ENCODE data around the gene TRAP1.
A peak's percentile ranks its signal among the peaks of the same experiment; 100 is the strongest.
"Not testable (repeated sequence)": the region's sequence is repeated elsewhere in the genome, so short reads cannot be mapped to it uniquely, and the experiment has no call there.

The TRAP1 gene

DNA sequence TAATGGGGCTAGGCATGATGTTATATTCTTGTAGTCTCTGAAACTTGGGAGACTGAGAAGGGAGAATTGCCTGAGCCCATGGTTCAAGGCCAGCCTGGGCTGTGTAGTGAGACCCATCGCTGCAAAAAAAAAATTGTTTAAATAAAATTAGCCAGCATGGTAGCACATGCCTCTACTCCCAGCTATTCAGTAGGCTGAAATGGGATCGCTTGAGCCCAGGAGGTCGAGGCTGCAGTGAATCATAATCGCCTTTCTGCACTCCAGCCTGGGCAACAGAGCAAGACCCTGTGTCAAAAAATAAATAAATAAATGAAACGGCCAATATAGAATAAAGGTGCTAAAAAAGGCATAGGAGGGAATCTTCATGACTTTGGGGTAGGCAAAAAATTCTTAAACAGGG is 92.0 kb downstream of the TRAP1 start:
- Mint-ChIP-seq H3K4me3 (no peak overlapping the region), H3K27me3 (ENCODE audit: low read depth) (no peaks in the 10 kb centered on the region), H3K4me1 (ENCODE audit: low read depth) (peaks cover 15% of the 10 kb centered on the region), H3K9me3 (no peaks in the 10 kb centered on the region), H3K36me3 (ENCODE audit: low read depth) (no peaks in the 10 kb centered on the region), H3K27ac (no peak overlapping the region)

DNA sequence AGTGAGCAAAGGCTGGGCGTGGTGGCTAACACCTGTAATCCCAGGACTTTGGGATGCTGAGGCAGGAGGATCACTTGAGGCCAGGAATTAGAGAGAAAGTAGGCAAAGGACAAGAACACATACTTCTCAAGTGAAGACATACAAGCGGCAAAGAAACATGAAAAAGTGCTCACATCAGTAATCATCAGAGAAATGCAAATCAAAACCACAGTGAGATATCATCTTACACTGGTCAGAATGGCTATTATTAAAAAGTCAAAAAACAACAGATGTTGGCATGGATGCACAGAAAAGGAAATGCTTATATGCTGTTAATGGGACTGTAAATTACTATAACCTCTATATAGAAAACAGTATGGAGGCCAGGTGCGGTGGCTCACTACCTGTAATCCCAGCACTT is 93.7 kb downstream of the TRAP1 start:
- Mint-ChIP-seq H3K9me3 (no peaks in the 10 kb centered on the region), H3K27ac (no peak overlapping the region), H3K36me3 (ENCODE audit: low read depth) (no peaks in the 10 kb centered on the region), H3K4me3 (no peak overlapping the region), H3K27me3 (ENCODE audit: low read depth) (no peaks in the 10 kb centered on the region), H3K4me1 (ENCODE audit: low read depth) (peaks cover 18% of the 10 kb centered on the region)

DNA sequence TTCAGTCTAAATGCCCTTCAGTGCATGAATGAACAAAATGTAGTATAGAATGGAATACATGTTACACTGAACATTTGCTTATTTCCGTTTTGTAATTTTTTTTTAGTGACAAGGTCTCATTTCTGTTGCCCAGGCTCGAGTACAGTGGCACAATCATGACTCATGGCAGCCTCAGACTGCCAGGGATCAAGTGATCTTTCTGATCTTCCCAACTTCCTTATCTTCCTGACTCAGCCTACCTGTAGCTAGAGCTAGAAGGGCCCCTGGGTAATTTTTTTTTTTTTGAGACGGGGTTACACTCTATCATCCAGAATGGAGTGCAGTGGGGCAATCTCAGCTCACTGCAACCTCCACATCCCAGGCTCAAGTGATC is 98.6 kb downstream of the TRAP1 start:
- Mint-ChIP-seq H3K4me3 (no peak overlapping the region), H3K27ac (no peak overlapping the region), H3K36me3 (ENCODE audit: low read depth) (peaks cover 13% of the 10 kb centered on the region), H3K27me3 (ENCODE audit: low read depth) (no peaks in the 10 kb centered on the region), H3K9me3 (no peaks in the 10 kb centered on the region), H3K4me1 (ENCODE audit: low read depth) (peaks cover 19% of the 10 kb centered on the region)

DNA sequence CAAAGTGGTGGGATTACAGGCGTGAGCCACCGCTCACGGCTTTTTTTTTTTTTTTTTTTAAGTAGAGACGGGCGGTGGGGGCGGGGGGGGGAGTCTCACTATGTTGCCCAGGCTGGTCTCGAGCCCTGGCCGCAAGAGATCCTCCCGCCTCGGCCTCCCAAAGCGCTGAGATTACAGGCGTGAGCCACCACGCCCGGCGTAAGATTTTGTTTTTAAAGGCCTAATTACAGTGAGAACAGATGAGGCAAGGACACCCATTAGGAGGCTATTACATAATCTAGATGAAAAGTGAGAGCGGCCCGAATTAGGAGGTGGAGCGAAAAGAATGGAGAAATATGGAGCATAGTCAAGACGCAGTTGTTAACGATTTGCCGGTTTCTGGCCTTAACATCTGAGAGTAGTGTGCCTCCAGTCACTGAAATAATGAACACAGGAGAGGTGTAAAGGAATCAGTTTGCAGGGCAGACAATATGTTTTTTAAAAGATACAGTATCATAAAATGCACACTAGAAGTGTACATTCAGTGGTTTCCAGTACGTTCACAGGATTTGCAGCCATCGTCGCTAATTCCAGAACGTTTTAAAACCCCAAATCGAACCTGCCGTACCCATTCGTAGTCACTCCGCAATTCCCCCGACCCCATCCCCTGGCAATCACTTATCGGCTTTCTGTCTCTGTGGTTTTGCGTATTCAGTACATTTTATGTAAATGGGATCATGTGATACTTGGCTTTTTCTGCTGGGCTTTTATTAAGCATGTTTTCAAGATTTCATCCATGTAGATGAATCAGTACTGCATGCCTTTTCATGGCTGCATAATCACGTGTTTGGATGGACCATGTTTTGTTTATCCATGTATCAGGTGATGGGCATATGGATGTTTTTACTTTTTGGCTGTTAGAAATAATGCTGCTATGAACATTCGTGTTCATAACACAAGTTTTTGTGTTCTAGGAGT is 104.5 kb downstream of the TRAP1 start:
- Mint-ChIP-seq H3K27ac (peak overlapping the region; percentile 97), H3K4me1 (ENCODE audit: low read depth) (peaks cover 39% of the 10 kb centered on the region), H3K9me3 (no peaks in the 10 kb centered on the region), H3K36me3 (ENCODE audit: low read depth) (peaks cover 25% of the 10 kb centered on the region), H3K27me3 (ENCODE audit: low read depth) (no peaks in the 10 kb centered on the region), H3K4me3 (peak overlapping the region; percentile 99)

DNA sequence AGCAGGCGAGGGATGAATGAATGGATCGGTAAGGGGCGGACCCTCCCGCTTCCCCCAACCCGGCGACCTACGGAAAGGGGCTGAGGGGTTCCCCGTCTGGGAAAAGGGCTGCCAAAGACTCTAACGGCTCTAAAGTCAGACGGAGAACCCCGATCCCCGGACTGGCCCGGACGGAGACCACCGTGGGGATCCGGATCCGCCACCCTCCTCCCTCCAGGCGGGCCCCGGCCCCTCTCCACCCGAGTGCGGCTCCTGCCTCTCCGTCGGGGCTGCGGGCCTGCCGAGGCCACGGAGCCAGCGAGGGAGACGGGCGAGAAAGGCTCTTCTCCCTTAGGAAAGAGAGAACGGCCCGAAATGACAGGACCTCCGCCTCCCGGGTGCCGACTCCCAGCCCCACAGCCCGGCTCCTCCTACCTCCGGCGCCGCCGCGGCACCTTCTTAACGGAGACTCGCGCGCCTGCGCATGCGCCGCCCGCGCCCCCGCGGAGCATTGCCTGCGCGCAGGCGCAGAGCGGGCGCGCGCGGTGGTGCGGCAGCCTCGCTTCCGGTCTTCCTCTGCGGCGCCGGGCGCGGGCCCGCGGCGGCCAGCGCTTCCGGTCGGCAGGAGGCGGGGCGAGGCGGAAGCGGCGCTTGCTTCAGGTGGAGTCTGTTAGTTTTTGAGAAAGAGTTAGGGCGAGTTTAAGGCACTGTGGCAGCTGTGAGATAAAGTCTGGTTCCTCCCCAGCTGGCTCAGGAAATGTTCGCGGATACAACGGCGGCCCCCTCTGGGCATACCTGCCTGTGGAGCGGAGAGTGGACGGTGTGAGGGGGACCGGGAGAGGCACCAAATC is 106.0 kb downstream of the TRAP1 start, which contains the start of gene SLX4:
TSS of gene SLX4 (minus strand) at position 461 of the 830 bp plus-strand sequence. CDS start 2,642 bp downstream, outside the sequence.
- peaks cover 24% of the 10 kb centered on the region for H3K36me3 Mint-ChIP-seq (ENCODE audit: low read depth)
- no peaks in the 10 kb centered on the region for H3K9me3 Mint-ChIP-seq
- peaks cover 36% of the 10 kb centered on the region for H3K4me1 Mint-ChIP-seq (ENCODE audit: low read depth)
- H3K4me3 Mint-ChIP-seq, result peak within 1 kb of the TSS; percentile 99
- peak within 1 kb of the TSS; percentile 97 for H3K27ac Mint-ChIP-seq
- no peaks in the 10 kb centered on the region for H3K27me3 Mint-ChIP-seq (ENCODE audit: low read depth)

DNA sequence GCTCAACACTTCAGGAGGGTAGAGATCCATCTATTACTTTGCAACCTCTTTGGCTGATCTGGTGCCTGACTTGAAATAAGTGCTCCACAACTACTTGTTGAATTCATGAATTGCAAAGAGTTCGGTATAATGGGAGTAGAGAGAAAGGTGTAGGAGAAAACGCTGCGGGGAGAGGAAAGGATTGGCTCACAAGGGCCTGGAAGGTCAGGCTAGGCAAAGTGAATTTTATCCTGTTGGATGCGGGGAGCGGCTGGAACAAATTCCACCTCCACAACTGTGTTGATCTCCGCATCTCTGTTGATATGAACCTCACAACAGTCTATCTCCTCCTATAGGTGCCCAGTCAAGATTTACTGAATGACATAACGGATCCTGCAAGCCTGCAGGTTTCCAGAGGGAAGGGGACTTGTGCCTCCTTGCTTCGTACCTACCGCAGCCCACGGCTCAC is 106.6 kb downstream of the TRAP1 start:
- peaks cover 36% of the 10 kb centered on the region for H3K4me1 Mint-ChIP-seq (ENCODE audit: low read depth)
- H3K27me3 Mint-ChIP-seq (ENCODE audit: low read depth), result no peaks in the 10 kb centered on the region
- H3K36me3 Mint-ChIP-seq (ENCODE audit: low read depth), result peaks cover 25% of the 10 kb centered on the region
- no peaks in the 10 kb centered on the region for H3K9me3 Mint-ChIP-seq
- H3K4me3 Mint-ChIP-seq, result peak overlapping the region; percentile 99
- peak overlapping the region; percentile 17 for H3K27ac Mint-ChIP-seq

DNA sequence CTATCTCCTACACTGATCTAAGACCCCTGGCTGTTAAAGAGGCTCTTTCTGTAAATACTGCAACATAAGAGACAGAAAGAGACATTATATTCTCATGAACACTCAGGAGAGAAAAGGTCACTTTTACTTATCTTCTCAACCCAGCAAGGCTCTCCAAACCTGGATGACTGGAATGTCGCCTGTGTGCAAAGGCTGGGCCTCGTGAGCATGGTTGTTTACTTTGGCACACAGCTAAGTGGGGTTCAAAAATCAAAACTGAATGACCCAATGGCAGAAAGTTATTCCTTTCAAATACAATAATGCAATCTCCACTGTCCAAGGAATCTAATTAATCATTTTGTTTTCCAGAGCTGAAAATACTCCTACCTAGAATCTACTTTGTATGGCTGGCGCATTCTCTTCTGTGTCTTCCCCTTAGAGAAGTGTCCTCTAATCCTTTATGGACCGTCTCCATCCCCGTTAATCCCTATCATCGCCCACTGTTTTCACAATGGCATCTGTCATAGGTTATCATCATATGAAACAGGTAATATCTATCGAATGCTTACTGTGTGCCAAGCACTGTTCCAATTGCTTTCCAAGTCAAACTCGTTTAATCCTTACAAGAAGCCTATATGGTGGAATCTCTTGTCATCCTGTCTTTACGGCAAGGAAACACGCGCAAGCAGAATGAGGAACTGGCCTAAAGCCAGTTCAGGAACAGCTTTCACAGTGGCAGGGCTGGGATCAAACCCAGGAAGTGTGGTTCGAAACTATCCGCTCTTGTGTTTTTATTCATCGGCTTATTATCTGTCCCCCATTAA is 107.2 kb downstream of the TRAP1 start:
- Mint-ChIP-seq H3K27ac (peak overlapping the region; percentile 17), H3K27me3 (ENCODE audit: low read depth) (no peaks in the 10 kb centered on the region), H3K4me3 (peak overlapping the region; percentile 99), H3K36me3 (ENCODE audit: low read depth) (peaks cover 20% of the 10 kb centered on the region), H3K4me1 (ENCODE audit: low read depth) (peaks cover 32% of the 10 kb centered on the region), H3K9me3 (no peaks in the 10 kb centered on the region)

DNA sequence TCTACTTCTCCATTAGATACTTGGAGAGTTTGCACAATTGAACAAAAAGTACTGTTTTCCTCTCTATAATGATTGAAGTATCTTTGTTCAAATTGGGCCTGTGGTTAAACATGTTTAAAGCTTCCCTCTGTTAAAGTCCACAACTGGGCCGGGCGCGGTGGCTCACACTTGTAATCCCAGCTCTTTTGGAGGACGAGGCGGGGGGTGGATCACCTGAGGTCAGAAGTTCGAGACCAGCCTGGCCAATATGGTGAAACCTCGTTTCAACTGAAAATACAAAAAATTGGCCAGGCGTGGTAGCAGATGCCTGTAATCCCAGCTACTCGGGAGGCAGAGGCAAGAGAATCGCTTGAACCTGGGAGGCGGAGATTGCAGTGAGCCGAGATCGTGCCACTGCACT is 108.3 kb downstream of the TRAP1 start:
- H3K9me3 Mint-ChIP-seq; H3K4me3 Mint-ChIP-seq; H3K27ac Mint-ChIP-seq; H3K27me3 Mint-ChIP-seq (ENCODE audit: low read depth): not testable (repeated sequence)
- Mint-ChIP-seq H3K4me1 (ENCODE audit: low read depth) (peaks cover 25% of the 10 kb centered on the region), H3K36me3 (ENCODE audit: low read depth) (peaks cover 19% of the 10 kb centered on the region)

DNA sequence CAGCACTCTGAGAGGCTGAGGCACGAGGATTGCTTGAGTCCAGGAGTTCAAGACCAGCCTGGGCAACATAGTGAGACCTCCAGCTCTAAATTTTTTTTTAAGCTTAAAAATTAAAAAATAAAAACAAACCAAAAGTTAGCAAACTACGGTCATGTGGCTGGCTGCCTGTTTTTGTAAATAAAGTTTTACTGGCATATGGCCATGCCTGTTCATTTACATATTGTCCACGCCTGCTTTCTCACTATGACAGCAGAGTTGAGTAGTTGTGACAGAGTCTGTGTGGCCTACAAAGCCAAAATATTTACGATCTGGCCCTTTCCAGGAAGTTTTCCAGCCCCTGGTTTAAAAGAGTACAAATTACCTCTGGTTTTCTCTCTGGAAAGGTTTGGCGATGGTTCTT is 109.3 kb downstream of the TRAP1 start:
- peaks cover 20% of the 10 kb centered on the region for H3K36me3 Mint-ChIP-seq (ENCODE audit: low read depth)
- H3K4me3 Mint-ChIP-seq, result no peak overlapping the region
- H3K27ac Mint-ChIP-seq, result no peak overlapping the region
- no peaks in the 10 kb centered on the region for H3K27me3 Mint-ChIP-seq (ENCODE audit: low read depth)
- no peaks in the 10 kb centered on the region for H3K9me3 Mint-ChIP-seq
- peaks cover 20% of the 10 kb centered on the region for H3K4me1 Mint-ChIP-seq (ENCODE audit: low read depth)
